Caco-2 (cell line): ENCODE data around the gene GHR. TPM values are rescaled to one million over a fixed set of nuclear protein-coding genes. Genes with fewer than 3 reads are reported as not detected.

Experiments used
- BruUV-seq: library from RNA; stranded (reverse); fragments of 400-500 nt; replicated peaks from 2 replicates; lab custom pipeline; 2021; lab: Mats Ljungman, UMichigan
- CTCF ChIA-PET: fragments of 300-600 bp; sonication (Branson Sonifier 250); formaldehyde crosslinking; loops from one replicate; lab custom pipeline; 2022; ENCODE audit warnings: antibody characterized with exemption; lab: Charles Lee
- POLR2A ChIA-PET: fragments of 300-600 bp; sonication (Branson Sonifier 250); formaldehyde crosslinking; loops from one replicate; lab custom pipeline; 2022; ENCODE audit warnings: antibody characterized with exemption; lab: Charles Lee
- DNase-seq, 2 experiments: peaks; one replicate each; pipeline versions ENCODE4 v3.0.0 to v3.0.0-alpha.2; 2020 to 2022
- H3K27me3 ChIP-seq: replicated peaks from 2 replicates; pipeline ENCODE4 v1.6.0; 2011; ENCODE audit warnings: low read length; ENCODE audit not compliant: control insufficient read depth, insufficient read depth
- H3K36me3 ChIP-seq: 2 replicates; pipeline ENCODE4 v1.5.1; 2011; ENCODE audit warnings: low read length; ENCODE audit not compliant: control insufficient read depth, insufficient read depth
- H3K4me1 ChIP-seq: fragments of 250-450 bp; sonication (Bioruptor Pico); 2 replicates; pipeline ENCODE4 v1.5.1; 2020; ENCODE audit warnings: mild to moderate bottlenecking
- H3K4me3 ChIP-seq: 2 replicates; pipeline ENCODE4 v1.5.1; 2011; ENCODE audit warnings: low read depth, mild to moderate bottlenecking, control low read depth, low read length
- H3K9me3 ChIP-seq: fragments of 250-450 bp; sonication (Bioruptor Pico); 2 replicates; pipeline ENCODE4 v1.5.1; 2020; ENCODE audit warnings: mild to moderate bottlenecking, moderate library complexity
- H3K27ac Mint-ChIP-seq: one replicate; pipeline ENCODE4 v1.8.0; 2022; ENCODE audit warnings: mixed read lengths; ENCODE audit not compliant: unreplicated experiment
- H3K27me3 Mint-ChIP-seq: one replicate; pipeline ENCODE4 v1.8.0; 2022; ENCODE audit warnings: mixed read lengths; ENCODE audit not compliant: insufficient read depth, unreplicated experiment
- H3K36me3 Mint-ChIP-seq: one replicate; pipeline ENCODE4 v1.8.0; 2022; ENCODE audit warnings: mild to moderate bottlenecking, mixed read lengths; ENCODE audit not compliant: insufficient read depth, unreplicated experiment
- H3K4me1 Mint-ChIP-seq: one replicate; pipeline ENCODE4 v1.8.0; 2022; ENCODE audit warnings: low read depth, mixed read lengths; ENCODE audit not compliant: unreplicated experiment
- H3K4me3 Mint-ChIP-seq: one replicate; pipeline ENCODE4 v1.8.0; 2022; ENCODE audit warnings: mild to moderate bottlenecking, moderate library complexity, mixed read lengths; ENCODE audit not compliant: unreplicated experiment
- H3K9me3 Mint-ChIP-seq: one replicate; pipeline ENCODE4 v1.8.0; 2022; ENCODE audit warnings: mixed read lengths; ENCODE audit not compliant: unreplicated experiment
- intact Hi-C: fragments of 100-400 bp; cut with micrococcal nuclease; formaldehyde crosslinking; loops from one replicate; pipeline ENCODE4 v1.10.0; 2022; ENCODE audit not compliant: unreplicated experiment
- total RNA-seq: library from RNA; stranded (reverse); gene quantifications from 2 replicates; pipeline ENCODE4 v1.2.3, GENCODE V29; 2022
- TF ChIP-seq, protein P1 (sequence below), 2 experiments: fragments of 200-600 bp in 1 of 2; IDR thresholded peaks; 1 replicate in 1 of 2; 2 replicates in 1 of 2; pipeline versions ENCODE4 v1.5.1 to v1.8.0; 2011 to 2022; ENCODE audit warnings: antibody characterized with exemption in 1 of 2, control low read depth in 1 of 2, inconsistent platforms in 1 of 2, low read depth in 1 of 2, low read length in 1 of 2, mild to moderate bottlenecking in 1 of 2, moderate library complexity in 1 of 2; ENCODE audit not compliant: insufficient read depth in 1 of 2, severe bottlenecking in 1 of 2, unreplicated experiment in 1 of 2

Gene GHR
- total RNA-seq, 1 experiment from 2014 or later = 0.54 TPM

DNA sequence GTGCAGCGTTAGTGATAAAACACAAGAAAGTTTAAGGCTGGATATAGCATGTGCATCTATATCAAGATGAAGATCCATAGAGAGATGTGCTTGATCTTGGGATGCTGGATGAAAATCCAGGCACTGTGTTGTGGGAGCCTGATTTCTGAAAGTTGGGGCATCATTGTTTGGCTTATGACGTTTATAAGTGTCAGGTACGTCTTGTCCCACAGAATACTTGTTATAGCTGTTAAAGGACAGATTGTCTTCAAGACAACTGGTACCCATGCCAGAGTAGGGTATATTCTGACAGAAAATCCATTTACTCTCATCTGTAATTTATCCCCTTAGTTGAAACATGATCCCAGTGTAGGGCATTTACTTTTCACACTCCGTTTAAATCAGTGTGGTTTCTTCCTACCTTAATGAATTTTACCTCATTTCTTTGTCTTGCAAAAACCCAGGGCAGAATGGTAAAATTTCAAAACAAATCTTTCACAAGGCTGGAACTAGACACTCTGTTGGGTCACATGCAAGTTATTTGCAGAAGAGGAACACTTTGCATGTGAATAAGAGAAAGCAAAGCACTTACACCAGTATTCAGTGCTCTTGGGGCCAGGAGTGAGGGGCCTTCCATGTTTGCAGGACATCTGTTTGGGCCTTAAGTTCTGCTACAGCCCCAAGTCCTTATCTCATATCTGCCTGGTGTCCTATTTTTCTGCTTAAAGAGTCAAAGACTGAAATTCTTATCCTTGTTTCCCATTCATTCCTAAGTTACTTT lies 73.3 kb downstream of the GHR start:
- Histone ChIP-seq H3K27me3 (no peaks in the 10 kb centered on the region), H3K4me3 (no peak overlapping the region), H3K36me3 (no peaks in the 10 kb centered on the region), H3K4me1 (no peaks in the 10 kb centered on the region), H3K9me3 (no peaks in the 10 kb centered on the region)
- Mint-ChIP-seq H3K4me3 (no peak overlapping the region), H3K9me3 (no peaks in the 10 kb centered on the region), H3K27me3 (no peaks in the 10 kb centered on the region), H3K36me3 (no peaks in the 10 kb centered on the region), H3K4me1 (no peaks in the 10 kb centered on the region), H3K27ac (no peak overlapping the region)
- no TSS peak for BruUV-seq
- TF ChIP-seq, protein P1, sequence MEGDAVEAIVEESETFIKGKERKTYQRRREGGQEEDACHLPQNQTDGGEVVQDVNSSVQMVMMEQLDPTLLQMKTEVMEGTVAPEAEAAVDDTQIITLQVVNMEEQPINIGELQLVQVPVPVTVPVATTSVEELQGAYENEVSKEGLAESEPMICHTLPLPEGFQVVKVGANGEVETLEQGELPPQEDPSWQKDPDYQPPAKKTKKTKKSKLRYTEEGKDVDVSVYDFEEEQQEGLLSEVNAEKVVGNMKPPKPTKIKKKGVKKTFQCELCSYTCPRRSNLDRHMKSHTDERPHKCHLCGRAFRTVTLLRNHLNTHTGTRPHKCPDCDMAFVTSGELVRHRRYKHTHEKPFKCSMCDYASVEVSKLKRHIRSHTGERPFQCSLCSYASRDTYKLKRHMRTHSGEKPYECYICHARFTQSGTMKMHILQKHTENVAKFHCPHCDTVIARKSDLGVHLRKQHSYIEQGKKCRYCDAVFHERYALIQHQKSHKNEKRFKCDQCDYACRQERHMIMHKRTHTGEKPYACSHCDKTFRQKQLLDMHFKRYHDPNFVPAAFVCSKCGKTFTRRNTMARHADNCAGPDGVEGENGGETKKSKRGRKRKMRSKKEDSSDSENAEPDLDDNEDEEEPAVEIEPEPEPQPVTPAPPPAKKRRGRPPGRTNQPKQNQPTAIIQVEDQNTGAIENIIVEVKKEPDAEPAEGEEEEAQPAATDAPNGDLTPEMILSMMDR (IDR thresholded peaks at IDR 0.05; ENCODE audit: insufficient read depth in 1 of 2, low read depth in 1 of 2, low read length in 1 of 2, severe bottlenecking in 1 of 2, unreplicated experiment in 1 of 2) = no peak
- no peak for DNase-seq
- ChIA-PET POLR2A (no interaction called here), CTCF (no interaction called here)
- intact Hi-C loops = no loop called here

- no peaks in the 10 kb centered on the region for H3K4me1 Mint-ChIP-seq
Observed at GRCh38 chr5:42498000-42498399, 74.8 kb downstream of the GHR start.

DNA sequence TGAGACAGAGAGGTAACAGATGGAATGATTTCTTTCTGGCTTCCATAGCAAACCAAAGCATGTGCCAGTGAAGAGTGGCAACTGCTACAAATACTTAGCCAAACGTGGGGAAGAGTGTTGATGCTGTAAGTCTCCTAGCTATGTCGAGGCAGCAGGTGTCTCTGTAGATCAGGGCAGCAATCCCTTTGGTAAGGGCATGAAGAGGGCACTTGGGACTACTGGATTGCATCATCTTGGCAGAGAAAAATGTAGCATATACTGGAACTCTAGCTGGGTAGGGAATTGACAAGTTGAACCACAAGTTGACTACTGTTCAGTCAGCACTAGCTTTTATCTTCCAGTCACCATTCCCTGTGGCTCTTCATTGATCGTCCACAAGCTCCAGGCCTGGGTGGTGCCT lies 75.8 kb downstream of the GHR start:
- intact Hi-C loops = no loop called here
- Mint-ChIP-seq H3K27ac (no peak overlapping the region), H3K27me3 (no peaks in the 10 kb centered on the region), H3K36me3 (no peaks in the 10 kb centered on the region), H3K4me1 (no peaks in the 10 kb centered on the region), H3K9me3 (no peaks in the 10 kb centered on the region), H3K4me3 (no peak overlapping the region)
- Histone ChIP-seq H3K9me3 (no peaks in the 10 kb centered on the region), H3K27me3 (no peaks in the 10 kb centered on the region), H3K36me3 (no peaks in the 10 kb centered on the region), H3K4me3 (no peak overlapping the region), H3K4me1 (no peaks in the 10 kb centered on the region)
- ChIA-PET POLR2A (no interaction called here), CTCF (no interaction called here)
- DNase-seq = no peak
- TF ChIP-seq, protein P1 (IDR thresholded peaks at IDR 0.05; ENCODE audit: insufficient read depth in 1 of 2, low read depth in 1 of 2, low read length in 1 of 2, severe bottlenecking in 1 of 2, unreplicated experiment in 1 of 2) = no peak
- BruUV-seq = no TSS peak

More at GRCh38 chr5:42498000-42498399, 74.8 kb downstream of the GHR start:
- BruUV-seq = no TSS peak
- no peak overlapping the region for H3K4me3 Mint-ChIP-seq
- no peak for DNase-seq
- intact Hi-C loops = no loop called here
- no peaks in the 10 kb centered on the region for H3K36me3 Mint-ChIP-seq
- Histone ChIP-seq H3K4me3 (no peak overlapping the region), H3K4me1 (no peaks in the 10 kb centered on the region), H3K27me3 (no peaks in the 10 kb centered on the region), H3K36me3 (no peaks in the 10 kb centered on the region), H3K9me3 (no peaks in the 10 kb centered on the region)
- no peaks in the 10 kb centered on the region for H3K27me3 Mint-ChIP-seq
- ChIA-PET CTCF (no interaction called here), POLR2A (no interaction called here)
- TF ChIP-seq, protein P1 (IDR thresholded peaks at IDR 0.05; ENCODE audit: insufficient read depth in 1 of 2, low read depth in 1 of 2, low read length in 1 of 2, severe bottlenecking in 1 of 2, unreplicated experiment in 1 of 2) = no peak
- no peak overlapping the region for H3K27ac Mint-ChIP-seq
- H3K9me3 Mint-ChIP-seq = no peaks in the 10 kb centered on the region
